Tibial nerve (tissue), 4 donors: ENCODE data around the gene RREB1. TPM values are rescaled to one million over a fixed set of nuclear protein-coding genes. Genes with fewer than 3 reads are reported as not detected.

Experiments used
- DNase-seq, 2 donors: peaks; one replicate each; pipeline ENCODE4 v3.0.0-alpha.2; 2019; ENCODE audit warnings: low spot score in 2 of 2
- H3K27ac ChIP-seq, 4 donors: fragments of 200-600 bp; sonication (generic) in 3 of 4; one replicate each; pipeline ENCODE4 v1.5.1; 2017 to 2019; ENCODE audit warnings: mild to moderate bottlenecking in 1 of 4
- H3K27me3 ChIP-seq, 2 donors: fragments of 200-600 bp; sonication (generic) in 1 of 2; one replicate each; pipeline versions ENCODE4 v1.5.1 to v1.6.0; 2017 to 2019
- H3K36me3 ChIP-seq, 3 donors: fragments of 200-600 bp; sonication (generic); one replicate each; pipeline ENCODE4 v1.5.1; 2018 to 2019
- H3K4me1 ChIP-seq, 4 donors: fragments of 200-600 bp; sonication (generic) in 3 of 4; one replicate each; pipeline ENCODE4 v1.5.1; 2017 to 2019
- H3K4me3 ChIP-seq, 4 donors: fragments of 200-600 bp; sonication (generic) in 3 of 4; one replicate each; pipeline ENCODE4 v1.5.1; 2017 to 2019; ENCODE audit warnings: mild to moderate bottlenecking in 1 of 4, moderate library complexity in 1 of 4
- H3K9me3 ChIP-seq, 4 donors: fragments of 200-600 bp; sonication (generic) in 3 of 4; one replicate each; pipeline ENCODE4 v1.5.1; 2017 to 2019
- EP300 ChIP-seq, 2 donors: sonication (generic); formaldehyde crosslinking; IDR thresholded peaks; one replicate each; pipeline ENCODE4 v1.6.1; 2017; ENCODE audit warnings: antibody characterized with exemption in 2 of 2, mild to moderate bottlenecking in 1 of 2
- POLR2A ChIP-seq, 2 donors: fragments of 450-650 bp; IDR thresholded peaks; one replicate each; pipeline ENCODE4 v1.6.1; 2017; ENCODE audit warnings: antibody characterized with exemption in 2 of 2, mild to moderate bottlenecking in 2 of 2, moderate library complexity in 2 of 2
- WGBS, 2 donors: methylation state at CpG; one replicate each; pipeline ENCODE4 v1.1.5; 2018; 5-methylcytosine and 5-hydroxymethylcytosine counted together
- total RNA-seq, 4 donors: library from RNA; depleted of rRNA; stranded (reverse); fragments of >200 nt; gene quantifications; one replicate each; pipeline ENCODE4 v1.1.0, GENCODE V29; 2016
- TF ChIP-seq, protein P1 (sequence below), 5 experiments: fragments of 200-600 bp in 3 of 5; fragments of 450-650 bp in 2 of 5; sonication (generic) in 3 of 5; IDR thresholded peaks; one replicate each; pipeline ENCODE4 v1.5.1; 2016 to 2019; ENCODE audit warnings: antibody characterized with exemption in 5 of 5, mild to moderate bottlenecking in 3 of 5, moderate library complexity in 2 of 5

Gene RREB1
- total RNA-seq, 4 donors from 2014 or later, result 32.3 to 61.5 (median 36.3) TPM

DNA sequence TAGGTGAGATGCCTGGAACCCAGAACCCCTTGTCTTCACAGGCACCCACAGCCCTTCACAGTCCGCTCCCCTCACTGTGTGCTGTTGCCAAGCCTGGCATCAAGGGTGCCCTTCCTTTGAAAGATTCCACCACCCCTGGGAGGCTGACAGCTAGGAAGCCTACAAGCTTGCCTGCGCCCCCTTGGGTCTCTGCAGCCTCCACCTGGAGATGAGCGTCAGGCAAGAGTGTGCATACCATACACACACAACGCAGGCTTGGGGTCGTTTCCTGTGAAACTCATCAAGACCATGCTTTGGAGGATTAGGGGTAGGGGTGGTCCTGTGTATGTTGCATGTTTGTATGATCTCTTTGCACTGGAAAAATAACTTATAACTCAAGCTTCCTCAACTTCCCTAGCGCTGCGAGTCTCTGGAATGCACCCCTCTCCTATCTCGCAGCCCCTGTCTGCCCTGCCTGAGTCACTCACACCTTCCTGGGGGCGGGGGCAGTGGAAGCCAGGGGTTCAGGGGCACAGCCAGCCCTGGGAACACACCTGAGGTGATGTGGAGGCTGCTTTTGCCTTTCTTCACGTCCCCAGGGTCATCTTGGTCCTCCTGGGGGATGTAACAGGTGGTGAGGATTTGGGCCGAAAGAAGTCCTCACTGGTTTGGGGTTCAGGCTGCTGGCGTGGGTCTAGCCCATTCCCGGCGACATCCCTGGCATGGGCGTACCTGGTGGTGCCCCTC is 138.1 kb downstream of the RREB1 start:
- TF ChIP-seq POLR2A (IDR thresholded peaks at IDR 0.05), result no peak
- no peak for TF ChIP-seq EP300 (IDR thresholded peaks at IDR 0.05)
- TF ChIP-seq, protein P1, sequence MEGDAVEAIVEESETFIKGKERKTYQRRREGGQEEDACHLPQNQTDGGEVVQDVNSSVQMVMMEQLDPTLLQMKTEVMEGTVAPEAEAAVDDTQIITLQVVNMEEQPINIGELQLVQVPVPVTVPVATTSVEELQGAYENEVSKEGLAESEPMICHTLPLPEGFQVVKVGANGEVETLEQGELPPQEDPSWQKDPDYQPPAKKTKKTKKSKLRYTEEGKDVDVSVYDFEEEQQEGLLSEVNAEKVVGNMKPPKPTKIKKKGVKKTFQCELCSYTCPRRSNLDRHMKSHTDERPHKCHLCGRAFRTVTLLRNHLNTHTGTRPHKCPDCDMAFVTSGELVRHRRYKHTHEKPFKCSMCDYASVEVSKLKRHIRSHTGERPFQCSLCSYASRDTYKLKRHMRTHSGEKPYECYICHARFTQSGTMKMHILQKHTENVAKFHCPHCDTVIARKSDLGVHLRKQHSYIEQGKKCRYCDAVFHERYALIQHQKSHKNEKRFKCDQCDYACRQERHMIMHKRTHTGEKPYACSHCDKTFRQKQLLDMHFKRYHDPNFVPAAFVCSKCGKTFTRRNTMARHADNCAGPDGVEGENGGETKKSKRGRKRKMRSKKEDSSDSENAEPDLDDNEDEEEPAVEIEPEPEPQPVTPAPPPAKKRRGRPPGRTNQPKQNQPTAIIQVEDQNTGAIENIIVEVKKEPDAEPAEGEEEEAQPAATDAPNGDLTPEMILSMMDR (IDR thresholded peaks at IDR 0.05), result no peak
- no peaks in the 10 kb centered on the region for H3K27me3 ChIP-seq
- H3K36me3 ChIP-seq, result peaks cover 0 to 66% (median 21%) of the 10 kb centered on the region in 3 donors
- DNase-seq, result no peak
- H3K9me3 ChIP-seq, result no peaks in the 10 kb centered on the region
- WGBS, 2 donors, result 83 to 98% methylated on average over 9 to 15 of the region's 15 CpGs
- H3K4me1 ChIP-seq, result peaks cover 0 to 24% (median 12%) of the 10 kb centered on the region in 4 donors
- H3K27ac ChIP-seq, result no peak overlapping the region
- no peak overlapping the region for H3K4me3 ChIP-seq

DNA sequence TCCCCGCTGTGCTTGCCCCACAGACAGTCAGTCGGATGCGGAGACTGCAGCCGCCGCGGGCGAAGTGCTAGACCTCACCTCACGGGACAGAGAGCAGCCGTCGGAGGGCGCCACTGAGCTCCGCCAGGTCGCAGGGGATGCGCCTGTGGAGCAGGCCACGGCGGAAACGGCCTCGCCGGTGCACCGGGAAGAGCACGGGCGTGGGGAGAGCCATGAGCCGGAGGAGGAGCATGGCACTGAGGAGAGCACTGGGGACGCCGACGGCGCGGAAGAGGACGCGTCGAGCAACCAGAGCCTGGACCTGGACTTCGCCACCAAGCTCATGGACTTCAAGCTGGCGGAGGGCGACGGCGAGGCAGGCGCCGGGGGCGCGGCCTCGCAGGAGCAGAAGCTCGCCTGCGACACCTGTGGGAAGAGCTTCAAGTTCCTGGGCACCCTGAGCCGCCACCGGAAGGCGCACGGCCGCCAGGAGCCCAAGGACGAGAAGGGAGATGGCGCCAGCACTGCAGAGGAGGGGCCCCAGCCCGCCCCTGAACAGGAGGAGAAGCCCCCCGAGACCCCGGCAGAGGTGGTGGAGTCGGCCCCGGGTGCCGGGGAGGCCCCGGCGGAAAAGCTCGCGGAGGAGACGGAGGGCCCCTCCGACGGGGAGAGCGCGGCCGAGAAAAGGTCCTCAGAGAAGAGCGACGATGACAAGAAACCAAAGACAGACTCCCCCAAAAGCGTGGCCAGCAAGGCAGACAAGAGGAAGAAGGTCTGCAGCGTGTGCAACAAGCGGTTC is 138.8 kb downstream of the RREB1 start:
- H3K27ac ChIP-seq, result no peak overlapping the region
- TF ChIP-seq POLR2A (IDR thresholded peaks at IDR 0.05), result no peak
- TF ChIP-seq EP300 (IDR thresholded peaks at IDR 0.05), result no peak
- TF ChIP-seq, protein P1 (IDR thresholded peaks at IDR 0.05), result no peak
- H3K4me3 ChIP-seq, result no peak overlapping the region
- H3K36me3 ChIP-seq, result peaks cover 0 to 61% (median 21%) of the 10 kb centered on the region in 3 donors
- 93% methylated on average over 64 to 71 of the region's 71 CpGs for WGBS, 2 donors
- peaks cover 0 to 20% (median 12%) of the 10 kb centered on the region in 4 donors for H3K4me1 ChIP-seq
- no peaks in the 10 kb centered on the region for H3K9me3 ChIP-seq
- H3K27me3 ChIP-seq, result no peaks in the 10 kb centered on the region
- no peak for DNase-seq

DNA sequence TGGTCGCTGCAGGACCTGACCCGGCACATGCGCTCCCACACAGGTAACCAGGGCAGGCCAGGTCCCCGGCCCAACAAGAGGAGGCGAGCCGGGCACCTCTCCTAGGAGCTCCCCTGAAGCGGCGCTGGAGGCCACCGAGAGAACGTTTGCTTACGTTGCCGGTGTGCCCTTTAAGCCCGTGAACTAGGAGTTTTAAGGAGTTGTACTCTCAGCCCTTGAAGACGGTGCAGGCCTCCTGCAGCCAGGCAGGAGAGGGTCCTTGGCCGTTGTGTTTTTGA is 139.4 kb downstream of the RREB1 start:
- H3K4me1 ChIP-seq, result peaks cover 0 to 17% (median 11%) of the 10 kb centered on the region in 4 donors

DNA sequence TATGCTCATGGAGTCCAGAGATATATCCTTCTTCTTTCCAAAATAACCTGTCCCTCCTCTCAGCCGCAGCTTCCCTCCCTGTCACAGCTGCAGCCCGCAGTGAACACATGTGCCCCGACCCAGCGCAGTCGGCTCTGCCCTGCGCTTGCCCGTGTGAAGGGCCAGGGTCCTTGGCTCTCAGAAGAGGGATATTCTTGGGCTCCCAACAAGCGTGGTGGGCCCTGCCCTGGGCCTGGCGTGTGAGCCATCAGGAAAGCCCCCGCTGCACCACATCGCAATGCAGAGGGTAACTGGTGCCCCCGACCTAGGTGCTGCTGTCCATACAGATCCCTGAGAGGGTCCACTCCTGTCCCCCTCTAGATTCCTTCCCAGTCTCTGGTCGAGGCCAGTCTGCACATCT is 140.1 kb downstream of the RREB1 start:
- 91 to 95% methylated on average over 13 of the region's 13 CpGs for WGBS, 2 donors
- Histone ChIP-seq H3K4me1 (peaks cover 0 to 11% (median 9%) of the 10 kb centered on the region in 4 donors), H3K36me3 (peaks cover 0 to 74% (median 21%) of the 10 kb centered on the region in 3 donors), H3K27ac (no peak overlapping the region), H3K4me3 (no peak overlapping the region), H3K9me3 (no peaks in the 10 kb centered on the region), H3K27me3 (no peaks in the 10 kb centered on the region)
- DNase-seq, result no peak
- TF ChIP-seq, protein P1 (IDR thresholded peaks at IDR 0.05), result no peak
- no peak for TF ChIP-seq POLR2A (IDR thresholded peaks at IDR 0.05)
- no peak for TF ChIP-seq EP300 (IDR thresholded peaks at IDR 0.05)

More for the DNA sequence above, 139.4 kb downstream of the RREB1 start:
- no peak overlapping the region for H3K4me3 ChIP-seq
- H3K9me3 ChIP-seq, result no peaks in the 10 kb centered on the region
- no peak overlapping the region for H3K27ac ChIP-seq
- H3K27me3 ChIP-seq, result no peaks in the 10 kb centered on the region
- peaks cover 0 to 67% (median 21%) of the 10 kb centered on the region in 3 donors for H3K36me3 ChIP-seq
- 93 to 94% methylated on average over 15 of the region's 15 CpGs for WGBS, 2 donors
- no peak for DNase-seq
- no peak for TF ChIP-seq POLR2A (IDR thresholded peaks at IDR 0.05)
- TF ChIP-seq, protein P1 (IDR thresholded peaks at IDR 0.05), result no peak

DNA sequence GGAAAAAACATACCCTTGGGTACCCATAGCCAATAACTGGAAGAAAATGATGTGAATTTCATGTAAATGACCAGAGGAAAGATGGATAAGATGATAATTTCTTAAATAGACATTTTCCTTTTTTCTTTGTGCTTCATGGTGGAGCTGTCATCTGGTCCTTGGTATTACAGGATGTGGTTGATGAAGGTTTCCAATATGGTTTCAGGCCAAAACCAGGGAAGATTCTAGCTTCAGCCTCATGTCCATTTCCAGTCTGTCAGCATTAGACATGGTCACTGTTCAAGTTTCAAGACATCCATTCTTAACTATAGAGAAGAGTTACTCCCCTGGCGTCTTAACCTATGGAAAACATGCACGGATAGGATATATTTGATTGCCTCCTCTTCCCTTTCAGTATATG is 141.6 kb downstream of the RREB1 start:
- Histone ChIP-seq H3K36me3 (peaks cover 0 to 74% (median 21%) of the 10 kb centered on the region in 3 donors), H3K27ac (no peak overlapping the region), H3K4me3 (no peak overlapping the region), H3K27me3 (no peaks in the 10 kb centered on the region), H3K4me1 (peaks cover 0 to 7% (median 0%) of the 10 kb centered on the region in 4 donors), H3K9me3 (no peaks in the 10 kb centered on the region)
- WGBS, 2 donors, result 85 to 91% methylated on average over 2 of the region's 2 CpGs
- TF ChIP-seq, protein P1 (IDR thresholded peaks at IDR 0.05), result no peak
- TF ChIP-seq POLR2A (IDR thresholded peaks at IDR 0.05) (no peak), EP300 (IDR thresholded peaks at IDR 0.05) (no peak)
- no peak for DNase-seq
